Neuronal stem cell (in vitro differentiated cells): ENCODE measurements around the gene CD300C.
A peak's percentile ranks its signal among the peaks of the same experiment; 100 is the strongest.

Source experiments
- DNase-seq: peaks from one replicate; pipeline ENCODE4 v3.0.0-alpha.2; 2013; ENCODE audit warnings: low spot score
- H2AFZ ChIP-seq: one replicate; pipeline ENCODE4 v1.6.1; 2013; ENCODE audit warnings: mild to moderate bottlenecking, low read length, inconsistent platforms
- H2AK5ac ChIP-seq: 2 replicates; pipeline ENCODE4 v1.6.1; 2013; ENCODE audit warnings: low read depth, mild to moderate bottlenecking, inconsistent platforms, low read length, moderate library complexity, mixed read lengths
- H2BK120ac ChIP-seq: 2 replicates; pipeline ENCODE4 v1.6.1; 2013; ENCODE audit warnings: low read depth, mild to moderate bottlenecking, inconsistent platforms, low read length, moderate library complexity, mixed read lengths
- H2BK12ac ChIP-seq: one replicate; pipeline ENCODE4 v1.6.1; 2013; ENCODE audit warnings: low read length, inconsistent platforms
- H2BK15ac ChIP-seq: 2 replicates; pipeline ENCODE4 v1.6.1; 2013; ENCODE audit warnings: mild to moderate bottlenecking, low read length, inconsistent platforms, mixed read lengths
- H2BK5ac ChIP-seq: one replicate; pipeline ENCODE4 v1.6.1; 2013; ENCODE audit warnings: inconsistent platforms, mild to moderate bottlenecking, low read length, moderate library complexity
- H3K14ac ChIP-seq: one replicate; pipeline ENCODE4 v1.6.1; 2013; ENCODE audit warnings: low read length, inconsistent platforms
- H3K18ac ChIP-seq: 2 replicates; pipeline ENCODE4 v1.6.1; 2013; ENCODE audit warnings: low read length, inconsistent platforms
- H3K23ac ChIP-seq: 2 replicates; pipeline ENCODE4 v1.6.1; 2013; ENCODE audit warnings: low read depth, mild to moderate bottlenecking, mixed read lengths, low read length, inconsistent platforms; ENCODE audit not compliant: poor library complexity
- H3K27ac ChIP-seq: replicated peaks from 3 replicates; pipeline ENCODE4 v1.5.1; 2013; ENCODE audit warnings: low read length, inconsistent platforms
- H3K27me3 ChIP-seq, 3 experiments: 2 replicates each; pipeline ENCODE4 v1.6.1; 2013; ENCODE audit warnings: low read length in 3 of 3, mild to moderate bottlenecking in 2 of 3, inconsistent platforms in 1 of 3, low read depth in 1 of 3, mixed read lengths in 1 of 3, moderate library complexity in 1 of 3; ENCODE audit not compliant: control insufficient read depth in 3 of 3, insufficient read depth in 3 of 3
- H3K36me3 ChIP-seq, 2 donors: replicated peaks in 1 of 2; 2 replicates each; pipeline ENCODE4 v1.6.1; 2013; ENCODE audit warnings: low read length in 2 of 2; ENCODE audit not compliant: control insufficient read depth in 2 of 2, insufficient read depth in 2 of 2
- H3K4ac ChIP-seq: 2 replicates; pipeline ENCODE4 v1.6.1; 2013; ENCODE audit warnings: inconsistent platforms, mild to moderate bottlenecking, low read length, moderate library complexity
- H3K4me1 ChIP-seq, 2 donors: 1 replicate in 1 of 2; 2 replicates in 1 of 2; pipeline ENCODE4 v1.6.1; 2013; ENCODE audit warnings: low read length in 2 of 2, low read depth in 1 of 2; ENCODE audit not compliant: control insufficient read depth in 2 of 2, insufficient read depth in 1 of 2
- H3K4me2 ChIP-seq: one replicate; pipeline ENCODE4 v1.6.1; 2013; ENCODE audit warnings: mild to moderate bottlenecking, low read length, inconsistent platforms; ENCODE audit not compliant: insufficient read depth, poor library complexity, severe bottlenecking
- H3K4me3 ChIP-seq, 2 donors: 2 replicates each; pipeline ENCODE4 v1.5.1; 2013; ENCODE audit warnings: low read length in 2 of 2, mild to moderate bottlenecking in 2 of 2, inconsistent platforms in 1 of 2, moderate library complexity in 1 of 2
- H3K79me1 ChIP-seq: one replicate; pipeline ENCODE4 v1.6.1; 2013; ENCODE audit warnings: low read depth, mild to moderate bottlenecking, inconsistent platforms, low read length, moderate library complexity
- H3K9ac ChIP-seq: one replicate; pipeline ENCODE4 v1.6.1; 2013; ENCODE audit warnings: mild to moderate bottlenecking, low read depth, low read length, inconsistent platforms; ENCODE audit not compliant: poor library complexity
- H3K9me3 ChIP-seq, 2 donors: replicated peaks in 1 of 2; 2 replicates each; pipeline versions ENCODE3 to v1.6.1; 2013; ENCODE audit warnings: low read length in 2 of 2, mild to moderate bottlenecking in 2 of 2, inconsistent platforms in 1 of 2, low read depth in 1 of 2, mixed read lengths in 1 of 2, moderate library complexity in 1 of 2; ENCODE audit not compliant: control insufficient read depth in 2 of 2, insufficient read depth in 1 of 2
- H4K8ac ChIP-seq: one replicate; pipeline ENCODE4 v1.6.1; 2013; ENCODE audit warnings: low read depth, mild to moderate bottlenecking, inconsistent platforms, low read length, moderate library complexity
- H4K91ac ChIP-seq: one replicate; pipeline ENCODE4 v1.6.1; 2013; ENCODE audit warnings: low read length, low read depth, mild to moderate bottlenecking, inconsistent platforms; ENCODE audit not compliant: poor library complexity
- WGBS, 2 donors: extraction: QIAGEN DNeasy Blood & Tissue Kit; methylation state at CpG; one replicate each; pipeline ENCODE4 v1.1.7; 2013; ENCODE audit warnings: missing lambda C conversion rate in 2 of 2, mixed read lengths in 1 of 2; ENCODE audit not compliant: insufficient read length in 2 of 2, insufficient replicate concordance in 1 of 2; ENCODE audit errors: extremely low coverage in 2 of 2; 5-methylcytosine and 5-hydroxymethylcytosine counted together

Gene CD300C

DNA sequence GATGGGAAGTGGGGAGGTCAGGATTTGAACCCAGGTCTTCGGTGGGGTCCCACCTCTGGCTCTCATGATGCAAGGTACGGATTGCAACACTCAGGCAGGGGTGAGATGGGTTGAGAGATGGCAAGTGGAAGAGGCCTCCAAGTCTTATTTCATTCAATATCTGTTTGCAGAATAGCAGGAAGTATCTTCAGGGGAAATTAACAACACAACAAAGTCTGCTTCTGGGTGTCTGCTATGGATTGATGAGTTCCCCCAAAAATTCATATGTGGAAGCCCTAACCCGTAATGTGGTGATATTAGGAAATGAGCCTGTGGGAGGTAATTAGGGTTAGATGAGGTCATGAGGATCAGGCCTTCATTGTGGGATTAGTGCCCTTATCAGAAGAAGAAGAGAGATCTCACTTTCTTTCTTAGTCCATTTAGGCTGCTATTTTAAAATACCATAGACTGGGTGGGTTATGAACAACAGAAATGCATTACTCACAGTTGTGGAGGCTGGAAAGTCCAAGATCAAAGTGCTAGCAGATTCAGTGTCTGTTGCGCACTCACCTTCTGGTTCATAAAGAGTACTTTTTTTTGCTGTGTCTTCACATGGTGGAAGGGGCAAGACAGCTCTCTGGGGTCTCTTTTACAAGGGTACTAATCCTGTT is 25.8 kb upstream of the CD300C start:
- Histone ChIP-seq H3K23ac (no peak overlapping the region), H3K79me1 (peaks cover 2% of the 10 kb centered on the region), H2AFZ (no peak overlapping the region), H4K8ac (no peak overlapping the region), H3K4me1 (no peaks in the 10 kb centered on the region), H2BK12ac (no peak overlapping the region), H3K4me3 (no peak overlapping the region), H3K27ac (no peak overlapping the region), H3K4ac (no peak overlapping the region), H4K91ac (no peak overlapping the region), H3K27me3 (peaks cover 0 to 5% (median 0%) of the 10 kb centered on the region in 3 experiments), H2BK15ac (no peak overlapping the region), H2BK5ac (no peak overlapping the region), H3K9me3 (no peaks in the 10 kb centered on the region), H2AK5ac (no peak overlapping the region), H3K36me3 (no peaks in the 10 kb centered on the region), H3K9ac (no peak overlapping the region), H3K14ac (no peak overlapping the region), H3K4me2 (no peak overlapping the region), H3K18ac (no peak overlapping the region), H2BK120ac (no peak overlapping the region)
- WGBS, 2 donors, result no CpG with 5 or more reads among the region's 4 CpGs
- no peak for DNase-seq

DNA sequence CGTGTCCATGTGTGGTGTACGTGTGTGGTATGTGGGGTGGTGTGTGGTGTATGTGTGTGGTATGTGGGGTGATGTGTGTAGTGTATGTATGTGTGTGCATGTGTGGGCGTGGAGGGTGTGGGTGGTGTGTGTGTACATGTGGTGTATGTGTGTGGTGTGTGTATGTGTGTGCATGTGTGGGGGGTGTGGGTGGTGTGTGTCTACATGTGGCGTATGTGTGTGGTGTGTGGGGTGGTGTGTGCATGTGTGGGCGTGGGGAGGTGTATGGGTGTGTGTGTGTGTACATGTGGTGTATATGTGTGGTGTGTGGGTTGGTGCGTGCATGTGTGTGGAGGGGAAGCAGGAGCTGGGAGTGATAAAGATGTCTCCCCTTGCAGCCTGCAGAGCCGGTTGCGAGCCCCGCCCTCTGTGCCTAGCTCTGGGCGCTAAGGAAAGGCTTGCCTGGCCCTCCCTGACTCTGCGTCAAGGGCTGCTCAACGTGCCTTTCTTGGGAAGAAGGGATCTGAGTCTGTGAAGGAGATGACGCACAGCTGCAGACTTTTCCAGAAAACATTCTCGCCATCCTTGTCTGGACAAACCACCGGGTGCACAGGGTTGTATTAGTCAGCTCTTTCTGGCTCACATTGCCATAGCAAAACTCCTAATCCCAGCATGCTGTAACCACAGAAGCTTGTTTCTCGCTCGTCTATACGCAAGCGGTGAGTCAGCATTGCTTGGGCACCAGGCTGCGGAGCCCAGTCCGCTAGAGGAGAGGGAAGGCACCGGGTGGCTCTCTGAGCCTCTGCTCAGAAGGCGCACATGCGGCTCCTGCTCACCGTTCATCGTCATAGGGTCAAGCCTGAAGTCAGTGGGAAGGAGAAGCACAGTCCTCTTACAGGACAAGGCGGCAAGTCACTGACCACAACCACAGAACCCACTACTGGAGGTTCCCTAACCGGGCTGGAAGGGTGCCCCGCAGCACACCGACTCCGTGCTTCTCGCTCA is 23.4 kb upstream of the CD300C start:
- DNase-seq, result no peak
- no peak overlapping the region for H2BK120ac ChIP-seq
- H3K36me3 ChIP-seq, result no peaks in the 10 kb centered on the region

DNA sequence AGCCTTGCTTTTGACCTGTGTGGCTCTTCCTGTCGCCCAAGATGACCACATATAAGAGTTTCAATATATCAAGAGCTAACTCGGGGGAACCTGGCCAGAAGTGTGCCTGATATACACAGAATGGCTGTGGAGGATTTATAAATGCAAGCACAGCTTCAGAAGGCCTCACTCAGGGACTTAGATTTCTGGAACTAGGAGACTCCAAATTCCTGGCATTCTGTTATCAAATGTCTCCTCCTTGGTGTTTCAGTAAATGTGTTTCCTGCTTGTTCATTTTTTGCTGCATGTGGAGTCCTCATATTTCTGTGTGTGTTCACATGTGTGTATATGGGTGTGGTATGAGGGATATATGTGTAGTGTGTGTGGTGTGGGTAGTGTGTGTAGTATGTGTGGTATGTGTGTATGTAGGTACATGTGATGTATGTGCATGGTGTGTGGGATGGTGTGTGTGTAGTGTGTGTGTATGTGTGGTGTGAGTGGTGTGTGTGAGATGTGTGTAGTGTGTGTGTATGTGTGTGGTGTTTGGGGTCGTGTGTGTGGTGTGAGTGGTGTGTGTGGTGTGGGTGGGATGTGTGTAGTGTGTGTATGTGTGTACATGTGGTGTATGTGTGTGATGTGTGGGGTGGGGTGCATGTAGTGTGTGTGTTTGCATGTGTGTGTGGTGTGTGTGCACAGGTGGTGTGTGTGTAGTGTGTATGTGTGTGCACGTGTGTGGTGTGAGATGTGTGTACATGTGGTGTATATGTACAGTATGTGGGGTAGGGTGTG is 22.4 kb upstream of the CD300C start:
- no peak for DNase-seq
- Histone ChIP-seq H3K23ac (peak overlapping the region; percentile 37), H3K79me1 (peaks cover 2% of the 10 kb centered on the region), H3K4me3 (peak overlapping the region in 1 of 2 donors; percentile 65), H3K27ac (no peak overlapping the region), H3K14ac (peak overlapping the region; percentile 40), H2BK15ac (no peak overlapping the region), H3K9me3 (no peaks in the 10 kb centered on the region), H3K4me2 (no peak overlapping the region), H4K8ac (no peak overlapping the region), H3K4me1 (peaks cover 0 to 1% of the 10 kb centered on the region in 2 donors), H3K27me3 (peaks cover 0 to 5% (median 0%) of the 10 kb centered on the region in 3 experiments), H2BK120ac (no peak overlapping the region), H2AFZ (no peak overlapping the region), H4K91ac (peak overlapping the region; percentile 34), H3K18ac (no peak overlapping the region), H3K36me3 (no peaks in the 10 kb centered on the region), H2AK5ac (no peak overlapping the region), H3K4ac (no peak overlapping the region), H2BK5ac (no peak overlapping the region), H3K9ac (peak overlapping the region; percentile 46), H2BK12ac (no peak overlapping the region)
- WGBS, 2 donors, result 100% methylated on average over 1 of the region's 4 CpGs; no CpG with 5 or more reads in 1 of the 2 donors

More for the DNA sequence above, 23.4 kb upstream of the CD300C start:
- H4K8ac ChIP-seq, result no peak overlapping the region
- peak overlapping the region; percentile 14 for H2BK12ac ChIP-seq
- no peak overlapping the region for H3K4ac ChIP-seq
- peak overlapping the region; percentile 46 for H3K9ac ChIP-seq
- no peak overlapping the region for H2AK5ac ChIP-seq
- no peak overlapping the region for H3K4me2 ChIP-seq
- H3K14ac ChIP-seq, result peak overlapping the region; percentile 40
- H2AFZ ChIP-seq, result no peak overlapping the region
- peak overlapping the region; percentile 34 for H4K91ac ChIP-seq
- H2BK5ac ChIP-seq, result no peak overlapping the region
- H3K27me3 ChIP-seq, result peaks cover 0 to 5% (median 0%) of the 10 kb centered on the region in 3 experiments
- H3K79me1 ChIP-seq, result peaks cover 2% of the 10 kb centered on the region
- peak overlapping the region in 1 of 2 donors; percentile 65 for H3K4me3 ChIP-seq
- peak overlapping the region; percentile 58 for H3K18ac ChIP-seq
- 100% methylated on average over 5 of the region's 32 CpGs; no CpG with 5 or more reads in 1 of the 2 donors for WGBS, 2 donors
- peak overlapping the region; percentile 8 for H3K23ac ChIP-seq
- peaks cover 0 to 1% of the 10 kb centered on the region in 2 donors for H3K4me1 ChIP-seq
- H2BK15ac ChIP-seq, result no peak overlapping the region
- H3K9me3 ChIP-seq, result no peaks in the 10 kb centered on the region
- no peak overlapping the region for H3K27ac ChIP-seq
